HG03095 (cell line): ENCODE data around the gene SHMT1.
"Not testable (repeated sequence)": the region's sequence is repeated elsewhere in the genome, so short reads cannot be mapped to it uniquely, and the experiment has no call there.

ENCODE experiments used
- ATAC-seq: cut with Tn5 transposase; IDR thresholded peaks from one replicate; pipeline ENCODE4 v1.9.1; 2021; ENCODE audit warnings: moderate library complexity; ENCODE audit not compliant: unreplicated experiment

Gene SHMT1

GRCh38 chr17:18327093-18327492, 36.3 kb downstream of the SHMT1 start:
- ATAC-seq = no peak

GRCh38 chr17:18326572-18326971, 36.8 kb downstream of the SHMT1 start:
- ATAC-seq = no peak

- no peak for ATAC-seq
Observed at GRCh38 chr17:18326039-18326438, 37.3 kb downstream of the SHMT1 start.

GRCh38 chr17:18324140-18325050, 39.0 kb downstream of the SHMT1 start:
- ATAC-seq = no peak

GRCh38 chr17:18323507-18324139, 39.7 kb downstream of the SHMT1 start:
- no peak for ATAC-seq

GRCh38 chr17:18323007-18323406, 40.3 kb downstream of the SHMT1 start:
- ATAC-seq = no peak

GRCh38 chr17:18322522-18322921, 40.8 kb downstream of the SHMT1 start:
- ATAC-seq = no peak

GRCh38 chr17:18321309-18321708, 42.0 kb downstream of the SHMT1 start:
- ATAC-seq = no peak

- no peak for ATAC-seq
Observed at GRCh38 chr17:18320301-18320700, 43.0 kb downstream of the SHMT1 start.

- no peak for ATAC-seq
Observed at GRCh38 chr17:18319604-18320256, 43.6 kb downstream of the SHMT1 start.

GRCh38 chr17:18318771-18319450, 44.4 kb downstream of the SHMT1 start:
- ATAC-seq = no peak

GRCh38 chr17:18318117-18318516, 45.2 kb downstream of the SHMT1 start:
- no peak for ATAC-seq

- no peak for ATAC-seq
Observed at GRCh38 chr17:18315961-18316360, 47.4 kb downstream of the SHMT1 start.

GRCh38 chr17:18315562-18315922, 47.8 kb downstream of the SHMT1 start:
- ATAC-seq = no peak

GRCh38 chr17:18314731-18315561, 48.4 kb downstream of the SHMT1 start, which contains the start of the genes SMCR8 and TOP3A:
SMCR8 (plus strand) TSS chr17:18315293; CDS start chr17:18315790, 497 bp downstream.
TOP3A (minus strand) TSS chr17:18314994; CDS start chr17:18314778, 216 bp downstream.
- peak; percentile 75 for ATAC-seq

- peak; percentile 10 for ATAC-seq
Observed at GRCh38 chr17:18314059-18314730, 49.2 kb downstream of the SHMT1 start.

- ATAC-seq = no peak
Observed at GRCh38 chr17:18309202-18309601, 54.1 kb downstream of the SHMT1 start.

GRCh38 chr17:18303206-18303605, 60.1 kb downstream of the SHMT1 start:
- ATAC-seq = not testable (repeated sequence)

- no peak for ATAC-seq
Observed at GRCh38 chr17:18300725-18301480, 62.4 kb downstream of the SHMT1 start.
